Upper lobe of left lung (tissue), 6 donors: Measurements from ENCODE around the gene UNC13D. TPM values are rescaled to one million over a fixed set of nuclear protein-coding genes. Genes with fewer than 3 reads are reported as not detected.

Experiments
- ATAC-seq, 2 donors: fragments of 200-7000 bp; cut with Tn5 transposase; one replicate each; pipeline ENCODE4 v1.9.1; 2022; ENCODE audit warnings: mild to moderate bottlenecking in 2 of 2, moderate library complexity in 2 of 2; ENCODE audit not compliant: low FRiP score in 2 of 2
- DNase-seq, 2 donors: peaks; one replicate each; pipeline ENCODE4 v3.0.0-alpha.2; 2019 to 2020
- H3K27ac ChIP-seq, 4 donors: fragments of 200-600 bp; sonication (generic); one replicate each; pipeline ENCODE4 v1.5.1; 2016 to 2019
- H3K27me3 ChIP-seq, 4 donors: fragments of 200-600 bp; sonication (generic); one replicate each; pipeline ENCODE4 v1.5.1; 2017 to 2019
- H3K36me3 ChIP-seq, 4 donors: fragments of 200-600 bp; sonication (generic); one replicate each; pipeline ENCODE4 v1.5.1; 2016 to 2019
- H3K4me1 ChIP-seq, 4 donors: fragments of 200-600 bp; sonication (generic); one replicate each; pipeline ENCODE4 v1.5.1; 2018 to 2019
- H3K4me3 ChIP-seq, 4 donors: fragments of 200-600 bp; sonication (generic); one replicate each; pipeline ENCODE4 v1.5.1; 2017 to 2019; ENCODE audit warnings: mild to moderate bottlenecking in 2 of 4, moderate library complexity in 1 of 4
- H3K9me3 ChIP-seq, 4 donors: fragments of 200-600 bp; sonication (generic); one replicate each; pipeline ENCODE4 v1.5.1; 2018 to 2019
- EP300 ChIP-seq, 4 donors: sonication (generic); formaldehyde crosslinking; IDR thresholded peaks; one replicate each; pipeline ENCODE4 v1.5.1; 2017; ENCODE audit warnings: antibody characterized with exemption in 4 of 4, control low read depth in 2 of 4
- POLR2A ChIP-seq, 4 donors: fragments of 450-650 bp; IDR thresholded peaks; one replicate each; pipeline ENCODE4 v1.5.1; 2016 to 2017; ENCODE audit warnings: antibody characterized with exemption in 4 of 4, mild to moderate bottlenecking in 2 of 4
- POLR2AphosphoS5 ChIP-seq, 2 donors: sonication (generic); formaldehyde crosslinking; IDR thresholded peaks; one replicate each; pipeline ENCODE4 v1.5.1; 2017; ENCODE audit warnings: antibody characterized with exemption in 2 of 2
- WGBS, 2 donors: methylation state at CpG; one replicate each; pipeline ENCODE4 v1.1.5; 2017 to 2018; 5-methylcytosine and 5-hydroxymethylcytosine counted together
- total RNA-seq, 6 donors: library from RNA; depleted of rRNA in 4 of 6; stranded (reverse); fragments of >200 nt in 4 of 6; gene quantifications; one replicate each; pipeline versions ENCODE4 v1.1.0 to v1.2.1, GENCODE V29; 2016 to 2021
- TF ChIP-seq, protein P1 (sequence below), 6 experiments: fragments of 450-650 bp in 4 of 6; fragments of 200-600 bp in 2 of 6; sonication (generic) in 2 of 6; IDR thresholded peaks; one replicate each; pipeline ENCODE4 v1.5.1; 2016 to 2019; ENCODE audit warnings: antibody characterized with exemption in 6 of 6
- donor health status: DM: no; HTN: no; CAD: no; lungs with moderate emphysema.
- donor health status: DM: no; HTN: yes; CAD: no; lungs with severe emphysema.

UNC13D gene
- total RNA-seq, 6 donors from 2014 or later = 38.0 to 243 (median 123) TPM

DNA sequence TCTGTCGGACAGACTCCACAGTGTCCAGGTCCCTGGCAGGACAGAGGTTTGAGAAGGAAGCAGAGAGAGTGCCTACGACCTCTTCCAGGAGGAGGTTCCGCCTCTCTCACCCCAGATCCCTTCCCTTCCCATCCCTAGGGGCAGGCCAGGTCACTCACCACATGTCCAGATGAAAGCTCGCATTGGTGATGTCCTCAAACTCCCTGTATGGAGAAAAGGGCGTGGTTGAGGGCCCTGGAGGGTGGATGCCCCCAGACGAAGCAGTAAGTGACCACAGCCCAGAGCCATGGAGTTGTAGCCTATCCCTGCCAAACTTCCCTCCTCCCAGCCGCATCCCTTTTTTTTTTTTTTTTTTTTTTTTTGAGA lies 3.4 kb downstream of the UNC13D start:
- DNase-seq (no peak), ATAC-seq (no peak)
- Histone ChIP-seq H3K4me1 (peaks cover 25 to 34% (median 30%) of the 10 kb centered on the region in 4 donors), H3K27ac (peak overlapping the region in 1 of 4 donors; percentile 23), H3K27me3 (no peaks in the 10 kb centered on the region), H3K4me3 (no peak overlapping the region), H3K36me3 (peaks cover 0 to 37% (median 27%) of the 10 kb centered on the region in 4 donors), H3K9me3 (no peaks in the 10 kb centered on the region)
- TF ChIP-seq, protein P1, sequence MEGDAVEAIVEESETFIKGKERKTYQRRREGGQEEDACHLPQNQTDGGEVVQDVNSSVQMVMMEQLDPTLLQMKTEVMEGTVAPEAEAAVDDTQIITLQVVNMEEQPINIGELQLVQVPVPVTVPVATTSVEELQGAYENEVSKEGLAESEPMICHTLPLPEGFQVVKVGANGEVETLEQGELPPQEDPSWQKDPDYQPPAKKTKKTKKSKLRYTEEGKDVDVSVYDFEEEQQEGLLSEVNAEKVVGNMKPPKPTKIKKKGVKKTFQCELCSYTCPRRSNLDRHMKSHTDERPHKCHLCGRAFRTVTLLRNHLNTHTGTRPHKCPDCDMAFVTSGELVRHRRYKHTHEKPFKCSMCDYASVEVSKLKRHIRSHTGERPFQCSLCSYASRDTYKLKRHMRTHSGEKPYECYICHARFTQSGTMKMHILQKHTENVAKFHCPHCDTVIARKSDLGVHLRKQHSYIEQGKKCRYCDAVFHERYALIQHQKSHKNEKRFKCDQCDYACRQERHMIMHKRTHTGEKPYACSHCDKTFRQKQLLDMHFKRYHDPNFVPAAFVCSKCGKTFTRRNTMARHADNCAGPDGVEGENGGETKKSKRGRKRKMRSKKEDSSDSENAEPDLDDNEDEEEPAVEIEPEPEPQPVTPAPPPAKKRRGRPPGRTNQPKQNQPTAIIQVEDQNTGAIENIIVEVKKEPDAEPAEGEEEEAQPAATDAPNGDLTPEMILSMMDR (IDR thresholded peaks at IDR 0.05) = no peak
- no peak for TF ChIP-seq POLR2A (IDR thresholded peaks at IDR 0.05)
- no peak for TF ChIP-seq EP300 (IDR thresholded peaks at IDR 0.05)
- TF ChIP-seq POLR2AphosphoS5 (IDR thresholded peaks at IDR 0.05) = no peak
- WGBS, 2 donors = 76 to 85% methylated on average over 6 to 7 of the region's 7 CpGs

DNA sequence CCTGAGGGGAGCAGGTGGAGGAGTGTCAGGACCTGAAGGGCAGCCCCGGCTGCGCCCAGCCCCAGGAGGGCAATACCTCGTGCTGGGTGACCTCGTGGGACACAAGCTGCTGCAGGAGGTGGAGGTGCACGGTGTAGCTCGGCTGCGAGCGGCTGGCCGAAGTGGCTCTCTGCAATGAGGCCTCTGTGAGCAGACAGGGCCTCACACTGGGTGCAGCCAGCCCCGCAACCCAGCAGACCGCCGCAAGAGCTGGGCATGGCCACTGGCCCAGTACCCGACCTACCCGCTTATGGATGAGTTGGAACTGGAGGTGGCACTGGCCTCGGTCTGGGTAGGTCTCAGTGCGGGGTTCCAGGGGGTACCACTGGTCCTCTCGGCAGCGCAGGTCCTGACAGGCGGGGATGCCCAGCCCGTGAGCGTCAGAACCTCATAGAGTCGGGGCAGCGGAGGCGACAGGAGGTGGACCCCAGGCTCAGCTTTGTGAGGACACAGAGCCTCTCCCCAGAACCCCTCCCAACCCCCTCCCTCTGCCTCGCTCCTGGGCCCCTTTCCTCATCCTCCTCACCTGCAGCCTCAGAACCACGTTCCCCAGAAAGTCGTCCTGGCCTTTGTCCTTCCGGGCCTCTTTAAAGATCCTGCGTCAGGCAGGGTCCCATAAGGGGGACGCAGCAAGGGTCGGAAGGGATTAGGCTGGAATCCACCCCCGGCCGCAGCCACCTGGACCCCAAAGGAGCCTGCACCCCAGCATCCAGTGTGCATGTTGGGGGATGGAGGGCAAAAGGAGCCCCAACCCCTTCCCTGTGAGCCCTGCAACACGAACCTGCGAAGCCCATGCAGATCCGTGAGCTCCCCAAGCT lies 4.0 kb downstream of the UNC13D start:
- 94 to 96% methylated on average over 27 to 30 of the region's 36 CpGs for WGBS, 2 donors
- TF ChIP-seq EP300 (IDR thresholded peaks at IDR 0.05) = no peak
- no peak for TF ChIP-seq POLR2AphosphoS5 (IDR thresholded peaks at IDR 0.05)
- TF ChIP-seq, protein P1 (IDR thresholded peaks at IDR 0.05) = no peak
- TF ChIP-seq POLR2A (IDR thresholded peaks at IDR 0.05) = no peak
- peaks cover 19 to 31% (median 24%) of the 10 kb centered on the region in 4 donors for H3K4me1 ChIP-seq

DNA sequence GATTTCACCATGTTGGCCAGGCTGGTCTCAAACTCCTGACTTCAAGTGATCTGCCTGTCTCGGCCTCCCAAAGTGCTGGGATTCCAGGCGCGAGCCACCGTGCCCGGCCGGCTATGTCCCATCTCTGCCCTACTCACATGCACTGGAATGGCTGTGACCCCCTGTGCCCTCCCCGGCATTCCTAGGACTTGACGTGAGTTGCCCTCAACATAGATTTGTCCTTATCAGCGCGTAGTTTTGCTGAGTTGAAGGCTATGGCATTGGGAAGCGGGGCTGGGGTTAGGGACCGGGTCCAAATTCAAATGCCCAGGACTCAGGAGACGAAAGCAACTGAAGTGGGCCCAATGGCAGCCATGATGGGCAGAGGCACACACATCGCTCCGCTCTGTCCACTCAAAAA lies 5.8 kb downstream of the UNC13D start:
- no peak overlapping the region for H3K27ac ChIP-seq
- no peaks in the 10 kb centered on the region for H3K27me3 ChIP-seq
- H3K36me3 ChIP-seq = peaks cover 0 to 61% (median 43%) of the 10 kb centered on the region in 4 donors
- ATAC-seq (no peak), DNase-seq (no peak)
- peaks cover 5 to 13% (median 9%) of the 10 kb centered on the region in 4 donors for H3K4me1 ChIP-seq
- WGBS, 2 donors = 88 to 94% methylated on average over 15 of the region's 15 CpGs
- no peaks in the 10 kb centered on the region for H3K9me3 ChIP-seq
- TF ChIP-seq POLR2AphosphoS5 (IDR thresholded peaks at IDR 0.05) (no peak), POLR2A (IDR thresholded peaks at IDR 0.05) (no peak), EP300 (IDR thresholded peaks at IDR 0.05) (no peak)
- TF ChIP-seq, protein P1 (IDR thresholded peaks at IDR 0.05) = no peak
- H3K4me3 ChIP-seq = no peak overlapping the region

More for the DNA sequence above, 4.0 kb downstream of the UNC13D start:
- DNase-seq = peak in 1 of 2 donors; percentile 80
- Histone ChIP-seq H3K27ac (peak overlapping the region in 1 of 4 donors; percentile 23), H3K36me3 (peaks cover 0 to 43% (median 32%) of the 10 kb centered on the region in 4 donors), H3K27me3 (no peaks in the 10 kb centered on the region), H3K9me3 (no peaks in the 10 kb centered on the region), H3K4me3 (no peak overlapping the region)
- ATAC-seq = no peak

DNA sequence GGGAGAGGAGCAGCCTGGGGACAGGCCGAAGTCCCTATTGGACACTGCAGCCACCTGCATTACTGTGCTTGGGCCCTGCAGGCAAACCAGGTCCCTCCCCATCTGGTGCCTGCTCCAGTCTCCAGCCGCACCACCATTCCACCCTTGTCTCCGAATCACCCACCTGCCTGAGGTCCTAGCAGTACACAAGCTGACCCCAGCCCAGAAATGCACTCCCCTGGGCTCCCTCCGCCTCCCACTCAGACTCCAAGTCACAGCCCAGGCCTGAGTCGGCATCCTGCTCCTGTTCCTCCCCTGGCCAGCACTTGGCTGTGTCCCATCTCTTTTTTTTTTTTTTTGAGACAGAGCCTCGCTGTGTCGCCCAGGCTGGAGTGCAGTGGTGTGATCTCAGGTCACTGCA lies 6.3 kb downstream of the UNC13D start:
- H3K27ac ChIP-seq = no peak overlapping the region
- peaks cover 0 to 61% (median 43%) of the 10 kb centered on the region in 4 donors for H3K36me3 ChIP-seq

More for the DNA sequence above, 6.3 kb downstream of the UNC13D start:
- ATAC-seq (no peak), DNase-seq (no peak)
- WGBS, 2 donors = 79 to 87% methylated on average over 6 to 7 of the region's 7 CpGs
- TF ChIP-seq, protein P1 (IDR thresholded peaks at IDR 0.05) = no peak
- TF ChIP-seq EP300 (IDR thresholded peaks at IDR 0.05) (no peak), POLR2A (IDR thresholded peaks at IDR 0.05) (no peak), POLR2AphosphoS5 (IDR thresholded peaks at IDR 0.05) (no peak)
- Histone ChIP-seq H3K4me1 (peaks cover under 1 to 10% (median 5%) of the 10 kb centered on the region in 4 donors), H3K9me3 (no peaks in the 10 kb centered on the region), H3K27me3 (no peaks in the 10 kb centered on the region), H3K4me3 (no peak overlapping the region)
